Breast epithelium (tissue), 4 donors: ENCODE data around the gene PHF21A. TPM values are rescaled to one million over a fixed set of nuclear protein-coding genes. Genes with fewer than 3 reads are reported as not detected.

Experiments used
- DNase-seq, 2 donors: peaks; one replicate each; pipeline ENCODE4 v3.0.0-alpha.2; 2019; ENCODE audit warnings: low spot score in 2 of 2
- H3K27ac ChIP-seq, 2 donors: fragments of 200-600 bp; sonication (generic) in 1 of 2; one replicate each; pipeline ENCODE4 v1.5.1; 2016 to 2019; ENCODE audit warnings: mild to moderate bottlenecking in 1 of 2
- H3K27me3 ChIP-seq, 2 donors: fragments of 200-600 bp; sonication (generic) in 1 of 2; one replicate each; pipeline versions ENCODE4 v1.5.1 to v1.6.0; 2017 to 2019; ENCODE audit warnings: control low read depth in 1 of 2, mild to moderate bottlenecking in 1 of 2
- H3K36me3 ChIP-seq: fragments of 200-600 bp; one replicate; pipeline ENCODE4 v1.5.1; 2019
- H3K4me1 ChIP-seq, 2 donors: fragments of 200-600 bp; sonication (generic); one replicate each; pipeline ENCODE4 v1.5.1; 2016 to 2019; ENCODE audit warnings: control low read depth in 1 of 2
- H3K4me3 ChIP-seq, 3 donors: fragments of 200-600 bp; sonication (generic); 1 replicate in 2 of 3; 2 replicates in 1 of 3; pipeline ENCODE4 v1.5.1; 2016 to 2019; ENCODE audit warnings: mild to moderate bottlenecking in 3 of 3, moderate library complexity in 2 of 3
- H3K9me3 ChIP-seq, 2 donors: fragments of 200-600 bp; sonication (generic) in 1 of 2; one replicate each; pipeline ENCODE4 v1.5.1; 2016 to 2019; ENCODE audit warnings: control low read depth in 1 of 2
- CTCF ChIP-seq, 3 donors: fragments of 450-650 bp; IDR thresholded peaks; one replicate each; pipeline ENCODE4 v1.5.1; 2016 to 2017; ENCODE audit warnings: antibody characterized with exemption in 3 of 3, mild to moderate bottlenecking in 3 of 3, moderate library complexity in 3 of 3
- POLR2A ChIP-seq: fragments of 450-650 bp; IDR thresholded peaks from one replicate; pipeline ENCODE4 v1.6.1; 2016; ENCODE audit warnings: antibody characterized with exemption, mild to moderate bottlenecking, moderate library complexity
- POLR2AphosphoS5 ChIP-seq, 3 donors: sonication (generic); formaldehyde crosslinking; IDR thresholded peaks; one replicate each; pipeline ENCODE4 v1.6.1; 2017; ENCODE audit warnings: antibody characterized with exemption in 3 of 3
- intact Hi-C: fragments of 100-400 bp; cut with DNase I; formaldehyde crosslinking; loops from one replicate; pipeline ENCODE4 v1.15.1; 2023; ENCODE audit warnings: low total_unique reads
- total RNA-seq, 3 donors: library from RNA; depleted of rRNA; stranded (reverse); fragments of >200 nt; gene quantifications; one replicate each; pipeline ENCODE4 v1.1.0, GENCODE V29; 2016

Gene PHF21A
- total RNA-seq, 3 donors from 2014 or later, result 23.4 to 70.8 (median 42.7) TPM

GRCh38 chr11:45997599-45997998 lies 123.7 kb downstream of the PHF21A start:
- no peak overlapping the region for H3K27ac ChIP-seq
- no peak for DNase-seq

GRCh38 chr11:45995342-45995734 lies 125.9 kb downstream of the PHF21A start:
- intact Hi-C loops, result no loop called here
- TF ChIP-seq POLR2AphosphoS5 (IDR thresholded peaks at IDR 0.05), result no peak
- H3K27me3 ChIP-seq, result no peaks in the 10 kb centered on the region
- no peak overlapping the region for H3K27ac ChIP-seq
- H3K4me3 ChIP-seq, result no peak overlapping the region
- no peaks in the 10 kb centered on the region for H3K4me1 ChIP-seq
- no peak for DNase-seq
- no peaks in the 10 kb centered on the region for H3K9me3 ChIP-seq
- no peaks in the 10 kb centered on the region for H3K36me3 ChIP-seq

More at GRCh38 chr11:45997599-45997998, 123.7 kb downstream of the PHF21A start:
- Histone ChIP-seq H3K9me3 (no peaks in the 10 kb centered on the region), H3K27me3 (no peaks in the 10 kb centered on the region), H3K36me3 (no peaks in the 10 kb centered on the region), H3K4me3 (no peak overlapping the region), H3K4me1 (no peaks in the 10 kb centered on the region)
- intact Hi-C loops, result no loop called here
- TF ChIP-seq CTCF (IDR thresholded peaks at IDR 0.05) (no peak), POLR2AphosphoS5 (IDR thresholded peaks at IDR 0.05) (no peak), POLR2A (no peak)

- intact Hi-C loops, result no loop called here
- Histone ChIP-seq H3K27ac (no peak overlapping the region), H3K4me3 (no peak overlapping the region), H3K27me3 (no peaks in the 10 kb centered on the region), H3K36me3 (no peaks in the 10 kb centered on the region), H3K4me1 (no peaks in the 10 kb centered on the region), H3K9me3 (no peaks in the 10 kb centered on the region)
- TF ChIP-seq POLR2A, result no peak
- no peak for TF ChIP-seq POLR2AphosphoS5 (IDR thresholded peaks at IDR 0.05)
- TF ChIP-seq CTCF (IDR thresholded peaks at IDR 0.05), result no peak
- no peak for DNase-seq
Observed at GRCh38 chr11:45994371-45995341, 126.6 kb downstream of the PHF21A start.

GRCh38 chr11:45993531-45994001 lies 127.7 kb downstream of the PHF21A start:
- Histone ChIP-seq H3K27ac (no peak overlapping the region), H3K27me3 (no peaks in the 10 kb centered on the region), H3K4me3 (no peak overlapping the region), H3K4me1 (no peaks in the 10 kb centered on the region), H3K9me3 (no peaks in the 10 kb centered on the region), H3K36me3 (no peaks in the 10 kb centered on the region)
- TF ChIP-seq CTCF (IDR thresholded peaks at IDR 0.05) (no peak), POLR2AphosphoS5 (IDR thresholded peaks at IDR 0.05) (no peak), POLR2A (no peak)
- intact Hi-C loops, result no loop called here
- no peak for DNase-seq

- no peaks in the 10 kb centered on the region for H3K4me1 ChIP-seq
- no peaks in the 10 kb centered on the region for H3K27me3 ChIP-seq
- no peaks in the 10 kb centered on the region for H3K36me3 ChIP-seq
- no peak overlapping the region for H3K27ac ChIP-seq
- H3K4me3 ChIP-seq, result no peak overlapping the region
- no peak for DNase-seq
- no peak for TF ChIP-seq POLR2AphosphoS5 (IDR thresholded peaks at IDR 0.05)
- TF ChIP-seq CTCF (IDR thresholded peaks at IDR 0.05), result no peak
- TF ChIP-seq POLR2A, result no peak
- intact Hi-C loops, result no loop called here
- no peaks in the 10 kb centered on the region for H3K9me3 ChIP-seq
Observed at GRCh38 chr11:45988921-45989320, 132.3 kb downstream of the PHF21A start.
